Measurements from ENCODE around the gene GIT1. TPM values are rescaled to one million over a fixed set of nuclear protein-coding genes. Genes with fewer than 3 reads are reported as not detected.

GIT1 gene
- total RNA-seq, 2 donors from 2014 or later = 32.8 to 54.9 TPM

DNA sequence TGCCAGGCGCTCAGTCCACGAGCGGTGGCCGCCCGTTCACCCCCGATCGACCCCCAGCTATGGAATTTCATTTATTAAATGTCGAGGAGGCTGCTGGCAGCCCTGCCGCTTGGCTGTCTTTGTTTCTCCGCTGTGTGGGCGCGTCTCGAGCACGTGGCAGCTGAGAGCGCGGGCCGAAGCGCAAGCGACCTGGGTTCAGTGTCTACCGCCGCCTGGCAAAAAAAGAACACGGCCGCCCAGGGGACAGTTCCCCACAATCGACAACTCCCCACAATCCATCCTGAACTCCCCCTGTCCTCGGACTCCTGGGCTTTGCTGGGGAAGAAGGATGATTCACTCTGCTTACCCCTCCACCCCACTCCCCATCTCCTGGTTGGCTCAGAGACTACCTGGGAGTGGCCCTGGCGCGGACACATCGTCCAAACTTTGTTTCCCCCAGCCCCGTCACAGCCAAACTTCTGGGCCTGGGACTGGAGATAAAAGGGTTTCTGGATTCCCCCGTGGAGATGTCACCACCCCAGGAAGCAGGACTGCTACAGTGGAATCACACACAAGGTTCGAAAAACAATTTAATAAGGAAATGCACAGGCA is 1.8 kb upstream of the GIT1 start:
- H3K4me1 ChIP-seq = peaks cover 44% of the 10 kb centered on the region
- DNase-seq = no peak
- no peaks in the 10 kb centered on the region for H3K9me3 ChIP-seq
- H3K36me3 ChIP-seq = no peaks in the 10 kb centered on the region
- TF ChIP-seq, protein P1, sequence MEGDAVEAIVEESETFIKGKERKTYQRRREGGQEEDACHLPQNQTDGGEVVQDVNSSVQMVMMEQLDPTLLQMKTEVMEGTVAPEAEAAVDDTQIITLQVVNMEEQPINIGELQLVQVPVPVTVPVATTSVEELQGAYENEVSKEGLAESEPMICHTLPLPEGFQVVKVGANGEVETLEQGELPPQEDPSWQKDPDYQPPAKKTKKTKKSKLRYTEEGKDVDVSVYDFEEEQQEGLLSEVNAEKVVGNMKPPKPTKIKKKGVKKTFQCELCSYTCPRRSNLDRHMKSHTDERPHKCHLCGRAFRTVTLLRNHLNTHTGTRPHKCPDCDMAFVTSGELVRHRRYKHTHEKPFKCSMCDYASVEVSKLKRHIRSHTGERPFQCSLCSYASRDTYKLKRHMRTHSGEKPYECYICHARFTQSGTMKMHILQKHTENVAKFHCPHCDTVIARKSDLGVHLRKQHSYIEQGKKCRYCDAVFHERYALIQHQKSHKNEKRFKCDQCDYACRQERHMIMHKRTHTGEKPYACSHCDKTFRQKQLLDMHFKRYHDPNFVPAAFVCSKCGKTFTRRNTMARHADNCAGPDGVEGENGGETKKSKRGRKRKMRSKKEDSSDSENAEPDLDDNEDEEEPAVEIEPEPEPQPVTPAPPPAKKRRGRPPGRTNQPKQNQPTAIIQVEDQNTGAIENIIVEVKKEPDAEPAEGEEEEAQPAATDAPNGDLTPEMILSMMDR (IDR thresholded peaks at IDR 0.05) = no peak
- intact Hi-C loops (cut with DNase I) = no loop called here
- no peaks in the 10 kb centered on the region for H3K27me3 ChIP-seq
- peak overlapping the region in 1 of 2 donors; percentile 35 for H3K9ac ChIP-seq (ENCODE audit: low read depth in 2 of 2, low read length in 2 of 2)
- H3K4me3 ChIP-seq = peak overlapping the region; percentile 36
- peak overlapping the region; percentile 77 for H3K27ac ChIP-seq

DNA sequence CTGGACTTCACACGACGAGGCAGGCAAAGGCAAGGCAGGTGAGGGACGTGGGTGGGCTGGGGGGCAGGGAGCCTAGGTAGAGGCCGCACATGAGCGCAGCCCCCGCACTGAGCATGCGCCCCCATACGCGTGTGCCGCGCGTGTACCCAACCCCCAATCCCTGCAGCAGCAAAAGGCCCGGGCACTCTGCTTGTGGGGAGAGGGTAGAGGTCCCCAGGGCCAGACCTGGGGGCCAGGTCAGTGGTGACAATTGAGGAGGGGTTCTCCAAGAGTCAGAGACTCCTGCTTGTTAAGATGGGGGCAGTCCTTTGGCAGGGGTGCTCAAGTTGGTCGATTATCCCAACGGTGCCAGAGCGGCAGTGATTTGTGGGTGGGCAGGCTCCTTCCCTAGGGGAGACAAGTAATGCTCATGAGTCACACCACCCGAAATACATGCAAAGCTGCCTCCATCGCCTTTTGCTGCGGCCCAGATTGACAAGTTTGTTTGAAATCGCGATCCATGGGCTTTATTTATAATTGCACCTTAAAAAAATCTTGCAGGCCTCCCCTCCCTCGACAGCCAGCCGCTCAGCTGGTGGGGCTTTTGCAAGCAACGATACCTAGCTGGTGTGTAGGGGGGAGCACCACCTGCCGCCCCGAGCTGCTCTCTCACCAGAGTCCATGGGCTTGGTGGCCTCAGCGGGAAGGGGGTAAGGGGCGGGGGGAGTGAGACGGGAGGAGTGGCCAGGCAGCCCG is 1.1 kb upstream of the GIT1 start:
- H3K4me1 ChIP-seq = peaks cover 44% of the 10 kb centered on the region
- H3K4me3 ChIP-seq = peak overlapping the region; percentile 53
- peak overlapping the region; percentile 35 to 66 for H3K9ac ChIP-seq (ENCODE audit: low read depth in 2 of 2, low read length in 2 of 2)
- no peak for DNase-seq
- H3K36me3 ChIP-seq = no peaks in the 10 kb centered on the region
- intact Hi-C loops (cut with DNase I) = no loop called here
- peak overlapping the region; percentile 77 for H3K27ac ChIP-seq
- no peaks in the 10 kb centered on the region for H3K9me3 ChIP-seq
- TF ChIP-seq, protein P1 (IDR thresholded peaks at IDR 0.05) = no peak
- H3K27me3 ChIP-seq = no peaks in the 10 kb centered on the region

DNA sequence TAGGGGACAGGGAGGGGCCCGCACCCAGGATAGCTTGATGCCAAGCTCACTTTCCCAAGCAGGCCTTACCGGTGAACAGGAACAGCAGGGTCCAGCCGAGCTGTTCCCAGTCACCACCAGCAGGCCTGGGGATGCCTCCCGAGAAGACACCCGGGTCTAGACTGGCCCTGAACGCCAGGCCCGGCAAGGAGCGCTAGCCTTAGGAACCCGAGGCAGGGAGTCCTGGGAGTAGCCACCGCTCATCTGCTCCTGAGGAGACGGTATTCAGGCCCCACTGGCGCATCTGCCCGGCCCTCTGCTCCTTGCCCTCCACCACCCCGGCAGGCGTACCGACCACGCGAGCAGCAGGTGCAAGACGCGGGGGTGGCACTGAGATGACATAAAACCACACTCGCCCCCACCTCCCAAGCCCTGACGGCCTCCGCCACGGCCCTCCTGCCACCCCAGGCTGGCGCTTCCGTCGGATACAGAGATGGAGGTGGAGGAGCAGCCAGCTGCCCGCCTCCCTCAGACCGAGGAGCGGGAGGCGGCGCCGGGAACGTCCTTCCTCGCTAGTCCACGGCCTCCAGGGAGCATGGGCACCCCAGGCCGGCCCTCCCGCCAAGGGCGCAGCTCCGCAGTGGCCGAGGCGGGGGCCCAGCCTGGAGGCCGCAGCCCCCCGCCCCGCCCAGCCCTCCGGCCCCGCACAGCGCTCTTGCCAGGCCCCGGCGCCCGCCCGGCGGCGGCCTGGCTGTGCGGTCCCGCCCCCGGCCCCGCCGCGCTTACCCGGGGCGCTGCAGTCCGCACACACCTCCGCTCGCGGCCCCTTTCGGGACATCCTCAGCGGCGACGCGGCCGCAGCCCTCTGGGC is 661 bp downstream of the GIT1 start:
- peak overlapping the region; percentile 88 for H3K4me3 ChIP-seq
- peak overlapping the region; percentile 85 for H3K9ac ChIP-seq (ENCODE audit: low read depth in 2 of 2, low read length in 2 of 2)
- TF ChIP-seq, protein P1 (IDR thresholded peaks at IDR 0.05) = no peak
- H3K9me3 ChIP-seq = no peaks in the 10 kb centered on the region
- H3K27ac ChIP-seq = peak overlapping the region; percentile 76
- DNase-seq = peak; percentile 45
- no peaks in the 10 kb centered on the region for H3K36me3 ChIP-seq
- no peaks in the 10 kb centered on the region for H3K27me3 ChIP-seq
- peaks cover 50% of the 10 kb centered on the region for H3K4me1 ChIP-seq
- intact Hi-C loops (cut with DNase I) = no loop called here

DNA sequence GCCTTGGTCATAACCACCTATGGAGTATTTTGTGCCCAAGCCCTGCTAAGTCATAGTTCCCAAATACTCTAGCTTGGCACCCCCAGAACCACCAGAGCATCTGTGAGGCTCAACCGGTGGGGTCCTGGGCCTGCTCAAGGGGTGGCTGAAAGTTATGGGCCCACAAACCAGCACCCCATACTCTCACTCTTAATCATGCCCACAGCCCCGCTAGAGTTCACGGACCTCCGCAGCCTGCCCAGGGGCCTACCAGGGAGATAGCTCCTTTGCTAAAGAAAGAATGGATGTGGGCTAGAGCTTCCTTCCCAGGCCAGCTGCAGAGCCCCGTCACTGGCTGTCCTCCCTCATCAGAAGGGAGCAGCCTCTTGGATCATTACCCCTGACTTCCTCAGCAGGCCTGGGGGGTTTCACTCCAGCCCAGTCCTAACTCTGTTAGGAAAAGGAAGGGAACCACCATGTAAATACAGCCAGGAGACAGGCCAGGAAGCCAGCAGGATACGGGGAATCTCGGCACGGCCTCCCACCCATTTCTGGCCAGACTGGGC is 1.4 kb downstream of the GIT1 start:
- Histone ChIP-seq H3K36me3 (no peaks in the 10 kb centered on the region), H3K27ac (peak overlapping the region; percentile 76), H3K9me3 (no peaks in the 10 kb centered on the region), H3K4me1 (peaks cover 50% of the 10 kb centered on the region), H3K4me3 (peak overlapping the region; percentile 88), H3K9ac (ENCODE audit: low read depth in 2 of 2, low read length in 2 of 2) (peak overlapping the region; percentile 85), H3K27me3 (no peaks in the 10 kb centered on the region)
- no peak for DNase-seq
- TF ChIP-seq, protein P1 (IDR thresholded peaks at IDR 0.05) = no peak
- intact Hi-C loops (cut with DNase I) = no loop called here

DNA sequence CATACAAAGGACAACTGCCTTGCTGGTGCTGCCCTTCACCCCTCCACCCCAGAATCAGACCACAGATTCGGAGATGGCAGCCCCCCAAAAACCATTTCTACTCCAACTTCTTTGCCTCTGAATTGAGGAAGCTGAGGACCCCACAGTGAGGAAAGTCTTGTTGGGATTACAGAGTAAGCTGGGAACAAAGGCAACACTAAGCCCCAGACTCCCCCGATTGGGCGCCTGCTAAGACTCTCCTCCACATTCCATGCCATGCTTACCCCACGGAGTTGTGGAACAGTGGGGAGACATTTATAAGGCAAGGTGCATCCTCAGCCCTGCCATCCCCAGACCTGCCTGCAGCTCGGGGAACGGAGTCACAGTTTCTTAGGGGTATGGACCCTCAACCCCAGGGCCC is 1.9 kb downstream of the GIT1 start:
- no peaks in the 10 kb centered on the region for H3K9me3 ChIP-seq
- intact Hi-C loops (cut with DNase I) = no loop called here
- H3K4me3 ChIP-seq = no peak overlapping the region
- no peak overlapping the region for H3K27ac ChIP-seq
- H3K9ac ChIP-seq (ENCODE audit: low read depth in 2 of 2, low read length in 2 of 2) = peak overlapping the region; percentile 27 to 85
- H3K27me3 ChIP-seq = no peaks in the 10 kb centered on the region
- no peaks in the 10 kb centered on the region for H3K36me3 ChIP-seq
- no peak for DNase-seq
- peaks cover 47% of the 10 kb centered on the region for H3K4me1 ChIP-seq
- TF ChIP-seq, protein P1 (IDR thresholded peaks at IDR 0.05) = no peak

All from colonic mucosa (tissue), 4 donors.